NB4 (cell line): Measurements from ENCODE around the gene ATP11A.

ENCODE experiments used
- POLR2A ChIP-seq: IDR thresholded peaks from 2 replicates; pipeline ENCODE4 v1.6.1; 2011; ENCODE audit warnings: mild to moderate bottlenecking; ENCODE audit not compliant: insufficient read length; ENCODE audit errors: extremely low read depth
- TF ChIP-seq, protein P1 (sequence below): IDR thresholded peaks from one replicate; pipeline ENCODE4 v1.5.1; 2012; ENCODE audit warnings: low read depth, low read length
- TF ChIP-seq, protein P2 (sequence below): IDR thresholded peaks from 2 replicates; pipeline ENCODE4 v1.6.1; 2011; ENCODE audit warnings: low read depth, low read length

DNA sequence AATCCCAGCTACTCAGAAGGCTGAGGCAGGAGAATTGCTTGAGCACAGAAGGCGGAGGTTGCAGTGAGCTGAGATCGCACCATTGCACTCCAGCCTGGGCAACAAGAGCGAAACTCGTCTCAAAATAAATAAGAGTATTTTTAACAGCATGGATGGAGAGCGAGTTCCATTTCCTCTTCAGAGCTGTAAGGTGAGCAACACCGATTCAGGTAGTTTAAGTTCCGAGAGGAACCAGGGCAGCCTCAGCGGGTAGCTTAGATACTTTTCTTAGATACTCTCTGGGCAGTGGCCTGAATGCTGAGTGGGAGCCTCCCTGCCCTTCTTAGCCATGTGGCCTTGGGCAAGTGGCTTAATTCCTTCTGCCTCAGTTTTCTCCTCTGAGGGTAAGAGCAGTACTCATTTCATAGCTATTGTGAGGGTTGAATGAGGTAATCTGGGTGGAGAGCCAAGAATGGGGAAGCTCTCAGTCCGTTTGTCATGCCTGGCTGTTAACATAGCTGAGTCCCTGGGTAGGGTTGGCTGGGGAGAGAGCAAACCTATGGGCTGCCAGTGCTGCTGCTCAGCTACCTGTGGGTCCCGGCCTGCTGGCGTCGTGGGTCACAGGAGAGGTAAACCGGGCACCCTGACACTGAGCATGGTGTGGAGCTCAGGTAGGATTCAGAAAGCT is 4.1 kb downstream of the ATP11A start:
- TF ChIP-seq, protein P1, sequence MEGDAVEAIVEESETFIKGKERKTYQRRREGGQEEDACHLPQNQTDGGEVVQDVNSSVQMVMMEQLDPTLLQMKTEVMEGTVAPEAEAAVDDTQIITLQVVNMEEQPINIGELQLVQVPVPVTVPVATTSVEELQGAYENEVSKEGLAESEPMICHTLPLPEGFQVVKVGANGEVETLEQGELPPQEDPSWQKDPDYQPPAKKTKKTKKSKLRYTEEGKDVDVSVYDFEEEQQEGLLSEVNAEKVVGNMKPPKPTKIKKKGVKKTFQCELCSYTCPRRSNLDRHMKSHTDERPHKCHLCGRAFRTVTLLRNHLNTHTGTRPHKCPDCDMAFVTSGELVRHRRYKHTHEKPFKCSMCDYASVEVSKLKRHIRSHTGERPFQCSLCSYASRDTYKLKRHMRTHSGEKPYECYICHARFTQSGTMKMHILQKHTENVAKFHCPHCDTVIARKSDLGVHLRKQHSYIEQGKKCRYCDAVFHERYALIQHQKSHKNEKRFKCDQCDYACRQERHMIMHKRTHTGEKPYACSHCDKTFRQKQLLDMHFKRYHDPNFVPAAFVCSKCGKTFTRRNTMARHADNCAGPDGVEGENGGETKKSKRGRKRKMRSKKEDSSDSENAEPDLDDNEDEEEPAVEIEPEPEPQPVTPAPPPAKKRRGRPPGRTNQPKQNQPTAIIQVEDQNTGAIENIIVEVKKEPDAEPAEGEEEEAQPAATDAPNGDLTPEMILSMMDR: no peak
- TF ChIP-seq, protein P2, sequence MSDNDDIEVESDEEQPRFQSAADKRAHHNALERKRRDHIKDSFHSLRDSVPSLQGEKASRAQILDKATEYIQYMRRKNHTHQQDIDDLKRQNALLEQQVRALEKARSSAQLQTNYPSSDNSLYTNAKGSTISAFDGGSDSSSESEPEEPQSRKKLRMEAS: peak; percentile 73
- no peak for TF ChIP-seq POLR2A
